Measurements from ENCODE around the gene HNRNPM.

The HNRNPM gene

GRCh38 chr19:8460516-8461298 lies 15.9 kb downstream of the HNRNPM start:
- Histone ChIP-seq H3K9me2 (replicated peaks; ENCODE audit: insufficient read depth, low read length) (no peaks in the 10 kb centered on the region), H3K27me3 (replicated peaks; ENCODE audit: insufficient read depth, low read length) (no peaks in the 10 kb centered on the region), H3K36me3 (replicated peaks; ENCODE audit: insufficient read depth, low read length) (peaks cover 25% of the 10 kb centered on the region), H3K79me2 (ENCODE audit: low read length) (peaks cover 99% of the 10 kb centered on the region), H3K9me3 (replicated peaks; ENCODE audit: insufficient read depth, low read length) (no peaks in the 10 kb centered on the region), H3K9ac (ENCODE audit: low read length) (no peak overlapping the region), H3K27ac (ENCODE audit: low read length) (no peak overlapping the region), H4K20me1 (ENCODE audit: insufficient read depth, low read length) (peaks cover 79% of the 10 kb centered on the region), H3K4me2 (ENCODE audit: low read depth, low read length) (no peak overlapping the region), H3F3A (ENCODE audit: insufficient read depth, low read length) (no peaks in the 10 kb centered on the region), H3K4me3 (ENCODE audit: low read length) (no peak overlapping the region), H2AFZ (ENCODE audit: low read length) (no peak overlapping the region), H3K4me1 (ENCODE audit: low read length) (no peaks in the 10 kb centered on the region)
- DNase-seq: no peak
- TF ChIP-seq EZH2 (optimal IDR thresholded peaks at IDR 0.05; ENCODE audit: low read depth, low read length) (no peak), CTCF (IDR thresholded peaks at IDR 0.05; ENCODE audit: low read length) (no peak), EZH2phosphoT487 (IDR thresholded peaks at IDR 0.05; ENCODE audit: low read length) (no peak)

- DNase-seq: no peak
- Histone ChIP-seq H3K4me3 (ENCODE audit: low read length) (no peak overlapping the region), H3F3A (ENCODE audit: insufficient read depth, low read length) (no peaks in the 10 kb centered on the region), H3K79me2 (ENCODE audit: low read length) (peaks cover 99% of the 10 kb centered on the region), H3K27me3 (replicated peaks; ENCODE audit: insufficient read depth, low read length) (no peaks in the 10 kb centered on the region), H2AFZ (ENCODE audit: low read length) (no peak overlapping the region), H3K4me1 (ENCODE audit: low read length) (no peaks in the 10 kb centered on the region), H3K4me2 (ENCODE audit: low read depth, low read length) (no peak overlapping the region), H3K9me3 (replicated peaks; ENCODE audit: insufficient read depth, low read length) (no peaks in the 10 kb centered on the region), H3K9me2 (replicated peaks; ENCODE audit: insufficient read depth, low read length) (no peaks in the 10 kb centered on the region), H3K27ac (ENCODE audit: low read length) (no peak overlapping the region), H4K20me1 (ENCODE audit: insufficient read depth, low read length) (peaks cover 72% of the 10 kb centered on the region), H3K36me3 (replicated peaks; ENCODE audit: insufficient read depth, low read length) (peaks cover 27% of the 10 kb centered on the region), H3K9ac (ENCODE audit: low read length) (no peak overlapping the region)
- TF ChIP-seq EZH2 (optimal IDR thresholded peaks at IDR 0.05; ENCODE audit: low read depth, low read length) (no peak), CTCF (IDR thresholded peaks at IDR 0.05; ENCODE audit: low read length) (no peak), EZH2phosphoT487 (IDR thresholded peaks at IDR 0.05; ENCODE audit: low read length) (no peak)
These were observed 16.6 kb downstream of the HNRNPM start for GRCh38 chr19:8461376-8461775.

GRCh38 chr19:8461891-8462290 lies 17.1 kb downstream of the HNRNPM start:
- no peak for TF ChIP-seq CTCF (IDR thresholded peaks at IDR 0.05; ENCODE audit: low read length)
- TF ChIP-seq EZH2 (optimal IDR thresholded peaks at IDR 0.05; ENCODE audit: low read depth, low read length): no peak
- TF ChIP-seq EZH2phosphoT487 (IDR thresholded peaks at IDR 0.05; ENCODE audit: low read length): no peak
- Histone ChIP-seq H3K27me3 (replicated peaks; ENCODE audit: insufficient read depth, low read length) (no peaks in the 10 kb centered on the region), H3K9me2 (replicated peaks; ENCODE audit: insufficient read depth, low read length) (no peaks in the 10 kb centered on the region), H3K4me2 (ENCODE audit: low read depth, low read length) (no peak overlapping the region), H3K9me3 (replicated peaks; ENCODE audit: insufficient read depth, low read length) (no peaks in the 10 kb centered on the region), H3K79me2 (ENCODE audit: low read length) (peaks cover 95% of the 10 kb centered on the region), H3K4me3 (ENCODE audit: low read length) (no peak overlapping the region), H3K9ac (ENCODE audit: low read length) (no peak overlapping the region), H4K20me1 (ENCODE audit: insufficient read depth, low read length) (peaks cover 67% of the 10 kb centered on the region), H3K27ac (ENCODE audit: low read length) (no peak overlapping the region), H2AFZ (ENCODE audit: low read length) (no peak overlapping the region), H3F3A (ENCODE audit: insufficient read depth, low read length) (no peaks in the 10 kb centered on the region), H3K4me1 (ENCODE audit: low read length) (no peaks in the 10 kb centered on the region), H3K36me3 (replicated peaks; ENCODE audit: insufficient read depth, low read length) (peaks cover 28% of the 10 kb centered on the region)
- no peak for DNase-seq
